ENCODE results near the gene ST3GAL4. TPM values are rescaled to one million over a fixed set of nuclear protein-coding genes. Genes with fewer than 3 reads are reported as not detected.

Gene ST3GAL4
- total RNA-seq, 1 experiment from 2014 or later, result 17.3 TPM

DNA sequence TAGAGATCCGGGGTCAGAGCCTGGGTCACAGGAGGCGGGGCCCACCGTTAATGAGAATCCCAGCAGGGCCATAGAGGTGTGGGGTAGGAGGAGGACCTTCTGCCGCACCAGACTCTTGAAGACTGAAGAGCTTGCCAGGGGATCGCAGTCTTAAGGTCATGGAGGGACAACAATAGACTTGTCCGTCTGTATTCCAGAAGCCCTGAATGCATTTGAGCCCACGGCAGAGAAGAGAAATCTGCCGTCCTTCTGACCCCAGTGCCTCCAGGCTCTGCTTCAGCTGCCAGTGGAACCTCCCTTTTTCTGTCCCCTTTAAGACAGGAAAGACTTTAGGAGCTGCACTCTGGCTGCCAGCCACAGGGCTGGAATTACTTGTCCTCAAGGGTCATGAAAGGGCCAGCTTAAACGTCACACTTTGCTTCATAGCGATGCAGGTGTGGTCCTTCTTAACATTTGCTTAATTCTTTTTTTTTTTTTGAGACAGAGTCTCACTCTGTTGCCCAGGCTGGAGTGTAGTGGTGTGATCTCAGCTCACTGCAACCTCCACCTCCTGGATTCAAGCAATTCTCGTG lies 15.5 kb upstream of the ST3GAL4 start (continued):
- TF ChIP-seq GABPB1 (CRISPR knock-in tag; IDR thresholded peaks at IDR 0.05), result no peak
- TF ChIP-seq ETV6 (CRISPR knock-in tag; IDR thresholded peaks at IDR 0.05), result no peak
- no peak for TF ChIP-seq ZNF416 (CRISPR knock-in tag; IDR thresholded peaks at IDR 0.05)

DNA sequence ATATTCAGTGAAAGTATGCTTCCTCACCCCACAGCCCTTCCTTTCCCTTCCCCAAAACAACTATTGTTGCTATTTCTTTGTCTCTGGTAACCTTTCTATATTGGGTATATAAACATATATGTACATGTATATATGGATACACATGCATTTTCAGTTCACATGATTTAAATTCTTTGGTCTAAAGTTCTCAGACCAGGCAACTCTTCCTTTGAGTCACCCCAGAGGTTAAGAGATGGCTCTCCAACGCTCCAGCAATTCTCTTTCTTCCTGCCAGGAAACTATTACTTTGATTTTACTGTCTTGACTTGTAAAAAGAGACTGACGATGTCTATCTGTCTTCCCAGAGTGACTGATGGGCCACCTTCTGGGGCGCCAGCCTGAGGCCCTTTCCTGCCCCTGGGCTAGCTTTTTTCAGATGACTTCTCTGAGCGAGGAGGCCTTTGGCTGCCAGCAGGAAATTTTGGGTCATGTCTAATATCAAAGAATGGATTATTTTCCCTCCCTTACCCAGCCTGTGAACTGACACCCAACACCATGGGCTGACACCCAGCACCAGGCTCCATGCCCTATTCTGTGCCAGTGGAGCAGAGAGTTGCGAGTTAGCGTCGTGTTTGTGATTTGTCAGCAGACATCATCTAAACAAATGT lies 14.4 kb upstream of the ST3GAL4 start:
- ATAC-seq, result no peak
- Mint-ChIP-seq H3K4me1 (peaks cover 36% of the 10 kb centered on the region), H3K4me3 (no peak overlapping the region), H3K36me3 (peaks cover 22% of the 10 kb centered on the region), H3K27me3 (ENCODE audit: low read depth) (no peaks in the 10 kb centered on the region), H3K27ac (0 out of 2 replicates have a peak overlapping the region, but pooled peaks have one; percentile 44), H3K9me3 (no peaks in the 10 kb centered on the region)
- CTCF ChIA-PET, result interaction anchor here (1.0 to 1.3 kb wide), 3 partner anchors 30 to 75 kb away, joined by 3 read pairs; no protein-coding TSS in a partner anchor
- no peak for DNase-seq (ENCODE audit: low spot score)
- POLR2A ChIA-PET, result no interaction called here
- TF ChIP-seq, protein P1, sequence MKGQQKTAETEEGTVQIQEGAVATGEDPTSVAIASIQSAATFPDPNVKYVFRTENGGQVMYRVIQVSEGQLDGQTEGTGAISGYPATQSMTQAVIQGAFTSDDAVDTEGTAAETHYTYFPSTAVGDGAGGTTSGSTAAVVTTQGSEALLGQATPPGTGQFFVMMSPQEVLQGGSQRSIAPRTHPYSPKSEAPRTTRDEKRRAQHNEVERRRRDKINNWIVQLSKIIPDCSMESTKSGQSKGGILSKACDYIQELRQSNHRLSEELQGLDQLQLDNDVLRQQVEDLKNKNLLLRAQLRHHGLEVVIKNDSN (CRISPR knock-in tag; IDR thresholded peaks at IDR 0.05), result no peak
- no peak for TF ChIP-seq RELA (CRISPR knock-in tag; IDR thresholded peaks at IDR 0.05; ENCODE audit: borderline replicate concordance)
- TF ChIP-seq, protein P2, sequence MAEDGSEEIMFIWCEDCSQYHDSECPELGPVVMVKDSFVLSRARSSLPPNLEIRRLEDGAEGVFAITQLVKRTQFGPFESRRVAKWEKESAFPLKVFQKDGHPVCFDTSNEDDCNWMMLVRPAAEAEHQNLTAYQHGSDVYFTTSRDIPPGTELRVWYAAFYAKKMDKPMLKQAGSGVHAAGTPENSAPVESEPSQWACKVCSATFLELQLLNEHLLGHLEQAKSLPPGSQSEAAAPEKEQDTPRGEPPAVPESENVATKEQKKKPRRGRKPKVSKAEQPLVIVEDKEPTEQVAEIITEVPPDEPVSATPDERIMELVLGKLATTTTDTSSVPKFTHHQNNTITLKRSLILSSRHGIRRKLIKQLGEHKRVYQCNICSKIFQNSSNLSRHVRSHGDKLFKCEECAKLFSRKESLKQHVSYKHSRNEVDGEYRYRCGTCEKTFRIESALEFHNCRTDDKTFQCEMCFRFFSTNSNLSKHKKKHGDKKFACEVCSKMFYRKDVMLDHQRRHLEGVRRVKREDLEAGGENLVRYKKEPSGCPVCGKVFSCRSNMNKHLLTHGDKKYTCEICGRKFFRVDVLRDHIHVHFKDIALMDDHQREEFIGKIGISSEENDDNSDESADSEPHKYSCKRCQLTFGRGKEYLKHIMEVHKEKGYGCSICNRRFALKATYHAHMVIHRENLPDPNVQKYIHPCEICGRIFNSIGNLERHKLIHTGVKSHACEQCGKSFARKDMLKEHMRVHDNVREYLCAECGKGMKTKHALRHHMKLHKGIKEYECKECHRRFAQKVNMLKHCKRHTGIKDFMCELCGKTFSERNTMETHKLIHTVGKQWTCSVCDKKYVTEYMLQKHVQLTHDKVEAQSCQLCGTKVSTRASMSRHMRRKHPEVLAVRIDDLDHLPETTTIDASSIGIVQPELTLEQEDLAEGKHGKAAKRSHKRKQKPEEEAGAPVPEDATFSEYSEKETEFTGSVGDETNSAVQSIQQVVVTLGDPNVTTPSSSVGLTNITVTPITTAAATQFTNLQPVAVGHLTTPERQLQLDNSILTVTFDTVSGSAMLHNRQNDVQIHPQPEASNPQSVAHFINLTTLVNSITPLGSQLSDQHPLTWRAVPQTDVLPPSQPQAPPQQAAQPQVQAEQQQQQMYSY (CRISPR knock-in tag; IDR thresholded peaks at IDR 0.05), result no peak
- TF ChIP-seq, protein P3, sequence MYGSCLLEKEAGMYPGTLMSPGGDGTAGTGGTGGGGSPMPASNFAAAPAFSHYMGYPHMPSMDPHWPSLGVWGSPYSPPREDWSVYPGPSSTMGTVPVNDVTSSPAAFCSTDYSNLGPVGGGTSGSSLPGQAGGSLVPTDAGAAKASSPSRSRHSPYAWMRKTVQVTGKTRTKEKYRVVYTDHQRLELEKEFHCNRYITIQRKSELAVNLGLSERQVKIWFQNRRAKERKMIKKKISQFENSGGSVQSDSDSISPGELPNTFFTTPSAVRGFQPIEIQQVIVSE (CRISPR knock-in tag; IDR thresholded peaks at IDR 0.05; ENCODE audit: borderline replicate concordance), result no peak
- TF ChIP-seq, protein P4, sequence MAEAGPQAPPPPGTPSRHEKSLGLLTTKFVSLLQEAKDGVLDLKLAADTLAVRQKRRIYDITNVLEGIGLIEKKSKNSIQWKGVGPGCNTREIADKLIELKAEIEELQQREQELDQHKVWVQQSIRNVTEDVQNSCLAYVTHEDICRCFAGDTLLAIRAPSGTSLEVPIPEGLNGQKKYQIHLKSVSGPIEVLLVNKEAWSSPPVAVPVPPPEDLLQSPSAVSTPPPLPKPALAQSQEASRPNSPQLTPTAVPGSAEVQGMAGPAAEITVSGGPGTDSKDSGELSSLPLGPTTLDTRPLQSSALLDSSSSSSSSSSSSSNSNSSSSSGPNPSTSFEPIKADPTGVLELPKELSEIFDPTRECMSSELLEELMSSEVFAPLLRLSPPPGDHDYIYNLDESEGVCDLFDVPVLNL (CRISPR knock-in tag; IDR thresholded peaks at IDR 0.05; ENCODE audit: borderline replicate concordance, low read depth), result no peak
- TF ChIP-seq, protein P5, sequence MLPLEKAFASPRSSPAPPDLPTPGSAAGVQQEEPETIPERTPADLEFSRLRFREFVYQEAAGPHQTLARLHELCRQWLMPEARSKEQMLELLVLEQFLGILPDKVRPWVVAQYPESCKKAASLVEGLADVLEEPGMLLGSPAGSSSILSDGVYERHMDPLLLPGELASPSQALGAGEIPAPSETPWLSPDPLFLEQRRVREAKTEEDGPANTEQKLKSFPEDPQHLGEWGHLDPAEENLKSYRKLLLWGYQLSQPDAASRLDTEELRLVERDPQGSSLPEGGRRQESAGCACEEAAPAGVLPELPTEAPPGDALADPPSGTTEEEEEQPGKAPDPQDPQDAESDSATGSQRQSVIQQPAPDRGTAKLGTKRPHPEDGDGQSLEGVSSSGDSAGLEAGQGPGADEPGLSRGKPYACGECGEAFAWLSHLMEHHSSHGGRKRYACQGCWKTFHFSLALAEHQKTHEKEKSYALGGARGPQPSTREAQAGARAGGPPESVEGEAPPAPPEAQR (CRISPR knock-in tag; IDR thresholded peaks at IDR 0.05), result no peak
- TF ChIP-seq, protein P6, sequence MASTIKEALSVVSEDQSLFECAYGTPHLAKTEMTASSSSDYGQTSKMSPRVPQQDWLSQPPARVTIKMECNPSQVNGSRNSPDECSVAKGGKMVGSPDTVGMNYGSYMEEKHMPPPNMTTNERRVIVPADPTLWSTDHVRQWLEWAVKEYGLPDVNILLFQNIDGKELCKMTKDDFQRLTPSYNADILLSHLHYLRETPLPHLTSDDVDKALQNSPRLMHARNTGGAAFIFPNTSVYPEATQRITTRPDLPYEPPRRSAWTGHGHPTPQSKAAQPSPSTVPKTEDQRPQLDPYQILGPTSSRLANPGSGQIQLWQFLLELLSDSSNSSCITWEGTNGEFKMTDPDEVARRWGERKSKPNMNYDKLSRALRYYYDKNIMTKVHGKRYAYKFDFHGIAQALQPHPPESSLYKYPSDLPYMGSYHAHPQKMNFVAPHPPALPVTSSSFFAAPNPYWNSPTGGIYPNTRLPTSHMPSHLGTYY (CRISPR knock-in tag; IDR thresholded peaks at IDR 0.05), result no peak
- no peak for TF ChIP-seq NFATC4 (CRISPR knock-in tag; IDR thresholded peaks at IDR 0.05)
- TF ChIP-seq, protein P7, sequence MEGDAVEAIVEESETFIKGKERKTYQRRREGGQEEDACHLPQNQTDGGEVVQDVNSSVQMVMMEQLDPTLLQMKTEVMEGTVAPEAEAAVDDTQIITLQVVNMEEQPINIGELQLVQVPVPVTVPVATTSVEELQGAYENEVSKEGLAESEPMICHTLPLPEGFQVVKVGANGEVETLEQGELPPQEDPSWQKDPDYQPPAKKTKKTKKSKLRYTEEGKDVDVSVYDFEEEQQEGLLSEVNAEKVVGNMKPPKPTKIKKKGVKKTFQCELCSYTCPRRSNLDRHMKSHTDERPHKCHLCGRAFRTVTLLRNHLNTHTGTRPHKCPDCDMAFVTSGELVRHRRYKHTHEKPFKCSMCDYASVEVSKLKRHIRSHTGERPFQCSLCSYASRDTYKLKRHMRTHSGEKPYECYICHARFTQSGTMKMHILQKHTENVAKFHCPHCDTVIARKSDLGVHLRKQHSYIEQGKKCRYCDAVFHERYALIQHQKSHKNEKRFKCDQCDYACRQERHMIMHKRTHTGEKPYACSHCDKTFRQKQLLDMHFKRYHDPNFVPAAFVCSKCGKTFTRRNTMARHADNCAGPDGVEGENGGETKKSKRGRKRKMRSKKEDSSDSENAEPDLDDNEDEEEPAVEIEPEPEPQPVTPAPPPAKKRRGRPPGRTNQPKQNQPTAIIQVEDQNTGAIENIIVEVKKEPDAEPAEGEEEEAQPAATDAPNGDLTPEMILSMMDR (IDR thresholded peaks at IDR 0.05), result no peak
- TF ChIP-seq, protein P8, sequence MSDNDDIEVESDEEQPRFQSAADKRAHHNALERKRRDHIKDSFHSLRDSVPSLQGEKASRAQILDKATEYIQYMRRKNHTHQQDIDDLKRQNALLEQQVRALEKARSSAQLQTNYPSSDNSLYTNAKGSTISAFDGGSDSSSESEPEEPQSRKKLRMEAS (CRISPR knock-in tag; IDR thresholded peaks at IDR 0.05), result no peak
- TF ChIP-seq ZBTB21 (CRISPR knock-in tag; IDR thresholded peaks at IDR 0.05; ENCODE audit: borderline replicate concordance), result no peak
- TF ChIP-seq, protein P9, sequence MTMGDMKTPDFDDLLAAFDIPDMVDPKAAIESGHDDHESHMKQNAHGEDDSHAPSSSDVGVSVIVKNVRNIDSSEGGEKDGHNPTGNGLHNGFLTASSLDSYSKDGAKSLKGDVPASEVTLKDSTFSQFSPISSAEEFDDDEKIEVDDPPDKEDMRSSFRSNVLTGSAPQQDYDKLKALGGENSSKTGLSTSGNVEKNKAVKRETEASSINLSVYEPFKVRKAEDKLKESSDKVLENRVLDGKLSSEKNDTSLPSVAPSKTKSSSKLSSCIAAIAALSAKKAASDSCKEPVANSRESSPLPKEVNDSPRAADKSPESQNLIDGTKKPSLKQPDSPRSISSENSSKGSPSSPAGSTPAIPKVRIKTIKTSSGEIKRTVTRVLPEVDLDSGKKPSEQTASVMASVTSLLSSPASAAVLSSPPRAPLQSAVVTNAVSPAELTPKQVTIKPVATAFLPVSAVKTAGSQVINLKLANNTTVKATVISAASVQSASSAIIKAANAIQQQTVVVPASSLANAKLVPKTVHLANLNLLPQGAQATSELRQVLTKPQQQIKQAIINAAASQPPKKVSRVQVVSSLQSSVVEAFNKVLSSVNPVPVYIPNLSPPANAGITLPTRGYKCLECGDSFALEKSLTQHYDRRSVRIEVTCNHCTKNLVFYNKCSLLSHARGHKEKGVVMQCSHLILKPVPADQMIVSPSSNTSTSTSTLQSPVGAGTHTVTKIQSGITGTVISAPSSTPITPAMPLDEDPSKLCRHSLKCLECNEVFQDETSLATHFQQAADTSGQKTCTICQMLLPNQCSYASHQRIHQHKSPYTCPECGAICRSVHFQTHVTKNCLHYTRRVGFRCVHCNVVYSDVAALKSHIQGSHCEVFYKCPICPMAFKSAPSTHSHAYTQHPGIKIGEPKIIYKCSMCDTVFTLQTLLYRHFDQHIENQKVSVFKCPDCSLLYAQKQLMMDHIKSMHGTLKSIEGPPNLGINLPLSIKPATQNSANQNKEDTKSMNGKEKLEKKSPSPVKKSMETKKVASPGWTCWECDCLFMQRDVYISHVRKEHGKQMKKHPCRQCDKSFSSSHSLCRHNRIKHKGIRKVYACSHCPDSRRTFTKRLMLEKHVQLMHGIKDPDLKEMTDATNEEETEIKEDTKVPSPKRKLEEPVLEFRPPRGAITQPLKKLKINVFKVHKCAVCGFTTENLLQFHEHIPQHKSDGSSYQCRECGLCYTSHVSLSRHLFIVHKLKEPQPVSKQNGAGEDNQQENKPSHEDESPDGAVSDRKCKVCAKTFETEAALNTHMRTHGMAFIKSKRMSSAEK (CRISPR knock-in tag; IDR thresholded peaks at IDR 0.05; ENCODE audit: borderline replicate concordance), result no peak
- TF ChIP-seq JAZF1 (CRISPR knock-in tag; IDR thresholded peaks at IDR 0.05), result no peak
- no peak for TF ChIP-seq NR1H2 (CRISPR knock-in tag; IDR thresholded peaks at IDR 0.05)
- no peak for TF ChIP-seq FOXP1 (CRISPR knock-in tag; IDR thresholded peaks at IDR 0.05; ENCODE audit: borderline replicate concordance)
